RWPE2 (cell line): ENCODE data around the gene BACE1-AS.
A peak's percentile ranks its signal among the peaks of the same experiment; 100 is the strongest.

ENCODE experiments used
- ATAC-seq: fragments of 200-7000 bp; cut with Tn5 transposase; 3 replicates; pipeline ENCODE4 v1.9.1; 2021; ENCODE audit warnings: low read depth
- DNase-seq: peaks from one replicate; pipeline ENCODE4 v3.0.0-alpha.2; 2020; ENCODE audit warnings: low spot score
- H3K27ac ChIP-seq: fragments of 450-650 bp; 2 replicates; pipeline ENCODE4 v1.5.1; 2017; ENCODE audit warnings: mild to moderate bottlenecking; ENCODE audit not compliant: poor library complexity, severe bottlenecking
- H3K27me3 ChIP-seq: fragments of 250-450 bp; sonication (Bioruptor Pico); 2 replicates; pipeline ENCODE4 v1.5.1; 2021; ENCODE audit warnings: mild to moderate bottlenecking, moderate library complexity; ENCODE audit not compliant: insufficient read depth, poor library complexity, severe bottlenecking
- H3K36me3 ChIP-seq: fragments of 250-450 bp; sonication (Bioruptor Pico); 2 replicates; pipeline ENCODE4 v1.5.1; 2020; ENCODE audit warnings: low read depth, mild to moderate bottlenecking, moderate library complexity
- H3K4me1 ChIP-seq: fragments of 250-450 bp; sonication (Bioruptor Pico); 2 replicates; pipeline ENCODE4 v1.5.1; 2021; ENCODE audit warnings: mild to moderate bottlenecking, moderate library complexity; ENCODE audit not compliant: insufficient read depth, poor library complexity, severe bottlenecking
- H3K4me3 ChIP-seq: fragments of 250-450 bp; sonication (Bioruptor Pico); 2 replicates; pipeline ENCODE4 v1.5.1; 2021; ENCODE audit warnings: mild to moderate bottlenecking, moderate library complexity; ENCODE audit not compliant: severe bottlenecking
- H3K9me3 ChIP-seq: fragments of 250-450 bp; sonication (Bioruptor Pico); 2 replicates; pipeline ENCODE4 v1.5.1; 2021; ENCODE audit warnings: mild to moderate bottlenecking, moderate library complexity; ENCODE audit not compliant: severe bottlenecking
- TF ChIP-seq, protein P1 (sequence below): fragments of 450-650 bp; IDR thresholded peaks from one replicate; pipeline ENCODE4 v1.5.1; 2017; ENCODE audit warnings: mild to moderate bottlenecking, moderate library complexity; ENCODE audit not compliant: poor library complexity, severe bottlenecking

The BACE1-AS gene

DNA sequence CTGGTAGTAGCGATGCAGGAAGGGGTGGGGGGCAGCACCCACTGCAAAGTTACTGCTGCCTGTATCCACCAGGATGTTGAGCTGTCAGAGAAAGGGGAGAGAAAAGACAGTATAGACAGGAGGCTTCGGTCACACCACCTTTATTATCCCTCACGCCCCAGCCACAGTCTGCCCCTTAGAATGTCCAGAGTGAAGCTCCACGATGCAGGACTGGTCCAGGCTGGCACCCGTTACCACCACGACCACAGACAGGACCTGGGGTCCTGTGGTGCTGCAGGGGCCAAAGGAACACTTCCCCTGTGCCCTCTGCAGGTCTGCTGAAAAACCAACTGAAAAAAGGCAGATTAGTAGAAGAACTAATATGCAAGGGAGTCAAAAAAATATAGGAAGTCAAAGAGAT, 5.7 kb downstream of the BACE1-AS start:
- H3K36me3 ChIP-seq: no peaks in the 10 kb centered on the region
- TF ChIP-seq, protein P1, sequence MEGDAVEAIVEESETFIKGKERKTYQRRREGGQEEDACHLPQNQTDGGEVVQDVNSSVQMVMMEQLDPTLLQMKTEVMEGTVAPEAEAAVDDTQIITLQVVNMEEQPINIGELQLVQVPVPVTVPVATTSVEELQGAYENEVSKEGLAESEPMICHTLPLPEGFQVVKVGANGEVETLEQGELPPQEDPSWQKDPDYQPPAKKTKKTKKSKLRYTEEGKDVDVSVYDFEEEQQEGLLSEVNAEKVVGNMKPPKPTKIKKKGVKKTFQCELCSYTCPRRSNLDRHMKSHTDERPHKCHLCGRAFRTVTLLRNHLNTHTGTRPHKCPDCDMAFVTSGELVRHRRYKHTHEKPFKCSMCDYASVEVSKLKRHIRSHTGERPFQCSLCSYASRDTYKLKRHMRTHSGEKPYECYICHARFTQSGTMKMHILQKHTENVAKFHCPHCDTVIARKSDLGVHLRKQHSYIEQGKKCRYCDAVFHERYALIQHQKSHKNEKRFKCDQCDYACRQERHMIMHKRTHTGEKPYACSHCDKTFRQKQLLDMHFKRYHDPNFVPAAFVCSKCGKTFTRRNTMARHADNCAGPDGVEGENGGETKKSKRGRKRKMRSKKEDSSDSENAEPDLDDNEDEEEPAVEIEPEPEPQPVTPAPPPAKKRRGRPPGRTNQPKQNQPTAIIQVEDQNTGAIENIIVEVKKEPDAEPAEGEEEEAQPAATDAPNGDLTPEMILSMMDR: no peak
- no peak overlapping the region for H3K27ac ChIP-seq
- H3K4me3 ChIP-seq: no peak overlapping the region
- no peaks in the 10 kb centered on the region for H3K9me3 ChIP-seq
- ATAC-seq: no peak
- H3K4me1 ChIP-seq: no peaks in the 10 kb centered on the region
- H3K27me3 ChIP-seq: no peaks in the 10 kb centered on the region
- DNase-seq: no peak

DNA sequence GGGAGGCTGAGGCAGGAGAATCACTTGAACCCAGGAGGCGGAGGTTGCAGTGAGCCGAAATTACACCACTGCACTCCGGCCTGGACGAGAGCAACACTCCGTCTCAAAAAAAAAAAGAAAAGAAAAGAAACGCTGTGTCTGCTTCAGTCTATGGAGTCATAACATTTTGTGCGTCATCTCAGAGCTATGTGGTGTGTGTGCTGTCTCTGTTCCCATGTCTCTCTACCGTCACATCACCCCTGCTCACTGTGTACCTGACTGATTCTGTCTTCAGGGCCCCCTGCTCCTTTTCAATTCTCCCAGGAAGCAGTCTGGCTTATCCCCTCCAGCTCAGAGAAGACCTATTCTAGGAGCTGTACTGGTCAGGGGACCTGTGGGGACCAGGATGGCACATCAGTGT, 7.0 kb downstream of the BACE1-AS start:
- TF ChIP-seq, protein P1: no peak
- no peaks in the 10 kb centered on the region for H3K9me3 ChIP-seq
- H3K36me3 ChIP-seq: no peaks in the 10 kb centered on the region
- no peaks in the 10 kb centered on the region for H3K27me3 ChIP-seq
- no peak overlapping the region for H3K27ac ChIP-seq
- DNase-seq: no peak
- no peaks in the 10 kb centered on the region for H3K4me1 ChIP-seq
- no peak overlapping the region for H3K4me3 ChIP-seq
- ATAC-seq: no peak

DNA sequence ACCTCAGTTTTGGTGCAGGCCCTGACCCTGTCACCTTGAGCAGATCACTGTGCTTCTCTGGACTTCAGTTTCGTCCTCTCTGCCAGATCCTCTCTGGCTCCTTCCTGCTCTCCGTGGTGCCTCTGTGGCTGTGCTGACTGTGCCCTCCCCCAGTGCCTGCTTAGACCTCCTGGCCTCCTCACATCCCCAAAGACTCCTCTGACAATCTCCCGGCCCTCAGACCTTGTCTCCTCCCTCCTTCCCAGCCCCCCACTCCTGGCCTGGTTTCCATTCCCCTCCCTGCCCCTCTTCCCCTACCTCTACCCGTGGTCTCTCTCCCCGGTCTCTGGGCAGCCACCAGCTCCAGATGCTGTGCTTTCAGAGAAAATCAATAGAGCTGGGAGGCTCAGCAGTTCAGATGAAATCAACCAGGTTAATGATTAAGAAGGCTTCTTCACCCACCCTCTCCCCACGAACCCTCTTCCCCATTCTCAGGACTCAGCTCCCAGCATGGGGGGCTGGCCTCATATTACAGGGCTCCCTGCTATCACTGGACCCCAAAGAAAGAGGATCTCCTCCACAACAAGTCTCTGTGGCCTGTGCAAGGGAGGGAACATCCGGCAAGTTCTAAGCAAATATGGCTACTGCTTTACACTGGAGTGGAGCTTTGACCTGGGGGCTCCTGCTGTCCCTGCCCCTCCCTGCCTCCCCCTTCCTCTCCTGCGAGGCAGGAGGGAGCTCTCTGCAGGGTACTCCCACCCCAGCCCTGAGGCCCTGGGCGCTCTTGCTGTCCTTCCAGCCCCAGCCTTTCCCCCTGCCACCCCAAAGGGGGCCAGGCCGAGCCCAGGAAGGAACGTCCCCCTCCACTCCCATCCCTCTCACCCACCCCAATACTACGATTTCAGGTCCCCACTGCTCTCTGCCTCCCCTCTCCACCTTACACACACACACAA, 8.5 kb downstream of the BACE1-AS start:
- H3K27me3 ChIP-seq: no peaks in the 10 kb centered on the region
- no peak overlapping the region for H3K27ac ChIP-seq
- DNase-seq: no peak
- H3K9me3 ChIP-seq: no peaks in the 10 kb centered on the region
- no peak overlapping the region for H3K4me3 ChIP-seq
- ATAC-seq: no peak
- no peaks in the 10 kb centered on the region for H3K4me1 ChIP-seq
- TF ChIP-seq, protein P1: no peak
- no peaks in the 10 kb centered on the region for H3K36me3 ChIP-seq

DNA sequence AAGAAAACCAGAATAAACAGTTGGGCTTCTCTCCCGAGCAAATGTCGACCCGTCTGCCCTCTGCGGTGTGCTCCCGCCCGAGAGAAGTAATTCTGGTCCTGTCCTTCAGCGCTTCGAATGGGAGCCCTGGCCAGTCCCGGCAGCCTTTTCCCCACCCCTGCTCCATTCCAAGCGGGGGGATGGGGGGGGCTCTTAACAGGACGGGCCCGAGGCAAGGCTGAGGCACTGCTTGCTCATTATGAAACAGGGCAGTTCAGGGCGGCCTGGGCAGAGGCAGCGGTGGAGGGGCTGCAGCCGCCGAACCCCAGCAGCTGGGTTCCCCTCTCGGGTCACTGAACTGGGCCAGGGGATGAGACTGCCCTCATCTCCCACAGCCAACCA, 9.1 kb downstream of the BACE1-AS start:
- Histone ChIP-seq H3K4me3 (no peak overlapping the region), H3K27me3 (no peaks in the 10 kb centered on the region), H3K9me3 (no peaks in the 10 kb centered on the region), H3K27ac (no peak overlapping the region), H3K4me1 (no peaks in the 10 kb centered on the region), H3K36me3 (no peaks in the 10 kb centered on the region)
- TF ChIP-seq, protein P1: no peak
- peak; percentile 12; the same call in 1 of the 3 replicates for ATAC-seq
- no peak for DNase-seq

DNA sequence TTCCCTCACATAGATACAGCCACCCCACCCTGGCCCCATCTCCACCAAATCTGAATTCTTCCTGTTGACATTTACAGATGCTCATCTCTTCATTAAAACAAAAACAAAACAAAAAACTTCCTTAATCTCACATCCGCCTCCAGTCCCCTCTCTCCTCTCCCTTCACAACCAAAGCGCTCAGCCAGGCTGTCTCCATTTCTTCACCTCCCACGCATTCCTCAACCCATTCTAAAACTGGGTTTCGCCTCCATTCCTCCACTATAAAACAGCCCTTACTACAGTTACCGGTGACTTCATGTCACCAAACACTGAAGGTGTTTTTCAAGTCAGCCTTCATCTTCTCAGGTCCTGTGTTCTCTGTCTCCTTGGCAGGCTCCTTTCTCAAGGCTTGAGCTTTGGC, 9.6 kb downstream of the BACE1-AS start:
- no peak overlapping the region for H3K4me3 ChIP-seq
- H3K27ac ChIP-seq: no peak overlapping the region
- H3K4me1 ChIP-seq: no peaks in the 10 kb centered on the region
- DNase-seq (no peak), ATAC-seq (no peak)
- H3K36me3 ChIP-seq: no peaks in the 10 kb centered on the region
- no peaks in the 10 kb centered on the region for H3K27me3 ChIP-seq
- H3K9me3 ChIP-seq: no peaks in the 10 kb centered on the region
- TF ChIP-seq, protein P1: no peak
